ENCODE measurements around the gene LMNA.
"Not testable (repeated sequence)": the region's sequence is repeated elsewhere in the genome, so short reads cannot be mapped to it uniquely, and the experiment has no call there.

LMNA gene

GRCh38 chr1:156104861-156105832 is 9.4 kb upstream of the LMNA start:
- no peak for DNase-seq

- no peak for DNase-seq
Measured at GRCh38 chr1:156106624-156107488, 7.7 kb upstream of the LMNA start.

GRCh38 chr1:156108057-156108456 is 6.5 kb upstream of the LMNA start:
- no peak for DNase-seq

- no peak for DNase-seq
Measured at GRCh38 chr1:156108664-156109241, 5.8 kb upstream of the LMNA start.

GRCh38 chr1:156110252-156110651 is 4.3 kb upstream of the LMNA start:
- DNase-seq = no peak

- DNase-seq = no peak
Measured at GRCh38 chr1:156111355-156111962, 3.1 kb upstream of the LMNA start.

- DNase-seq = no peak
Measured at GRCh38 chr1:156112276-156113137, 2.0 kb upstream of the LMNA start.

- DNase-seq = no peak
Measured at GRCh38 chr1:156113282-156113950, 1.1 kb upstream of the LMNA start.

GRCh38 chr1:156114919-156115513 is 505 bp downstream of the LMNA start:
- DNase-seq = no peak

- no peak for DNase-seq
Measured at GRCh38 chr1:156115514-156116374, 1.2 kb downstream of the LMNA start.

- not testable (repeated sequence) for DNase-seq
Measured at GRCh38 chr1:156116731-156117130, 2.2 kb downstream of the LMNA start.

GRCh38 chr1:156117414-156118176 is 3.1 kb downstream of the LMNA start:
- DNase-seq = no peak

GRCh38 chr1:156118177-156118868 is 3.8 kb downstream of the LMNA start:
- DNase-seq = no peak

- DNase-seq = no peak
Measured at GRCh38 chr1:156119503-156120209, 5.1 kb downstream of the LMNA start.

- no peak for DNase-seq
Measured at GRCh38 chr1:156120318-156120717, 5.8 kb downstream of the LMNA start.

- not testable (repeated sequence) for DNase-seq
Measured at GRCh38 chr1:156121005-156121404, 6.5 kb downstream of the LMNA start.

- DNase-seq = no peak
Measured at GRCh38 chr1:156121457-156121856, 6.9 kb downstream of the LMNA start.

GRCh38 chr1:156122086-156122485 is 7.6 kb downstream of the LMNA start:
- DNase-seq = no peak

All from NCI-H1694 treated with DMSO at 0.1 percent for 48 hours (cell line).